ENCODE measurements around the gene IRF4. TPM values are rescaled to one million over a fixed set of nuclear protein-coding genes. Genes with fewer than 3 reads are reported as not detected.

The IRF4 gene
- total RNA-seq, 1 donor from 2014 or later, result 0.11 TPM

- Histone ChIP-seq H3K4me2 (no peak overlapping the region), H3K27me3 (no peaks in the 10 kb centered on the region), H3K36me3 (no peaks in the 10 kb centered on the region), H3F3A (ENCODE audit: low read depth) (no peaks in the 10 kb centered on the region), H3K4me3 (no peak overlapping the region), H3K9ac (no peak overlapping the region), H3K4me1 (peaks cover 8% of the 10 kb centered on the region), H3K9me3 (ENCODE audit: low read depth) (peaks cover 7% of the 10 kb centered on the region), H4K20me1 (ENCODE audit: low read depth) (no peaks in the 10 kb centered on the region), H3K79me2 (ENCODE audit: low read depth) (no peaks in the 10 kb centered on the region), H3K27ac (no peak overlapping the region), H2AFZ (replicated peaks) (no peak overlapping the region)
- Mint-ChIP-seq H3K4me3 (no peak overlapping the region), H3K36me3 (peaks cover 13% of the 10 kb centered on the region), H3K27me3 (ENCODE audit: insufficient read depth, low read depth) (peaks cover 5% of the 10 kb centered on the region), H3K9me3 (peaks cover 60% of the 10 kb centered on the region), H3K27ac (no peak overlapping the region), H3K4me1 (peaks cover 15% of the 10 kb centered on the region)
- DNase-seq (ENCODE audit: low spot score), result no peak
- TF ChIP-seq EZH2phosphoT487 (IDR thresholded peaks at IDR 0.05) (no peak), EZH2 (IDR thresholded peaks at IDR 0.05) (no peak), CTCF (IDR thresholded peaks at IDR 0.05) (no peak)
These were observed 39.1 kb upstream of the IRF4 start for GRCh38 chr6:352474-352873.

DNA sequence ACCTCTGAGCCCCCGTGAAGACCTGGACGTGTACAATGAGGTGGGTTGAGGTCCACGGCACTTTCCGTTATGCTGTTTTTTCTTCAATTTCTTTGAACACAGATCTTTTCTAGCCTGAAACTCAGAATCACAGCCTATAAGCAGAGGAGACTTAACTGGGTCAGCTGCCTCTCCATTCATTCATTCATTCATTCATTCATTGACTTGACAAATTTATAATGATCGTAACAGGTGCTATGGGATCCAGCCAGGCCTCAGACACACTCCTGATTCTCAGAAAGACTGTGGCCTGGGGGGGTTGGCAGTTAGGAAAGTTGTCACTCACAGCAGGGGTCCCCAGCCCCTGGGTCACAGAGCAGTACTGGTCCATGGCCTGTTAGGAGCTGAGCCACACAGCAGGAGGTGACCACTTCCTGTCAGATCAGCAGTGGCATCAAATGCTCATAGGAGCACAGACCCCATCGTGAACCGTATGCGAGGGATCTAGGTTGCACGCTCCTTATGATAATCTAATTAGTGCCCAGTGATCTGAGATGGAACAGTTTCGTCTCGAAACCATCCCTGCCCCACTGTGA lies 38.6 kb upstream of the IRF4 start:
- Histone ChIP-seq H3K9me3 (ENCODE audit: low read depth) (peaks cover 7% of the 10 kb centered on the region), H3K27ac (no peak overlapping the region), H3K36me3 (no peaks in the 10 kb centered on the region), H3K79me2 (ENCODE audit: low read depth) (no peaks in the 10 kb centered on the region), H3F3A (ENCODE audit: low read depth) (no peaks in the 10 kb centered on the region), H3K4me1 (peaks cover 8% of the 10 kb centered on the region), H4K20me1 (ENCODE audit: low read depth) (no peaks in the 10 kb centered on the region), H3K4me3 (no peak overlapping the region), H3K9ac (no peak overlapping the region), H2AFZ (replicated peaks) (no peak overlapping the region), H3K27me3 (no peaks in the 10 kb centered on the region), H3K4me2 (no peak overlapping the region)
- Mint-ChIP-seq H3K9me3 (peaks cover 59% of the 10 kb centered on the region), H3K4me1 (peaks cover 15% of the 10 kb centered on the region), H3K36me3 (peaks cover 13% of the 10 kb centered on the region), H3K4me3 (no peak overlapping the region), H3K27ac (no peak overlapping the region), H3K27me3 (ENCODE audit: insufficient read depth, low read depth) (peaks cover 7% of the 10 kb centered on the region)
- no peak for TF ChIP-seq EZH2phosphoT487 (IDR thresholded peaks at IDR 0.05)
- TF ChIP-seq CTCF (IDR thresholded peaks at IDR 0.05), result no peak
- no peak for TF ChIP-seq EZH2 (IDR thresholded peaks at IDR 0.05)
- no peak for DNase-seq (ENCODE audit: low spot score)

DNA sequence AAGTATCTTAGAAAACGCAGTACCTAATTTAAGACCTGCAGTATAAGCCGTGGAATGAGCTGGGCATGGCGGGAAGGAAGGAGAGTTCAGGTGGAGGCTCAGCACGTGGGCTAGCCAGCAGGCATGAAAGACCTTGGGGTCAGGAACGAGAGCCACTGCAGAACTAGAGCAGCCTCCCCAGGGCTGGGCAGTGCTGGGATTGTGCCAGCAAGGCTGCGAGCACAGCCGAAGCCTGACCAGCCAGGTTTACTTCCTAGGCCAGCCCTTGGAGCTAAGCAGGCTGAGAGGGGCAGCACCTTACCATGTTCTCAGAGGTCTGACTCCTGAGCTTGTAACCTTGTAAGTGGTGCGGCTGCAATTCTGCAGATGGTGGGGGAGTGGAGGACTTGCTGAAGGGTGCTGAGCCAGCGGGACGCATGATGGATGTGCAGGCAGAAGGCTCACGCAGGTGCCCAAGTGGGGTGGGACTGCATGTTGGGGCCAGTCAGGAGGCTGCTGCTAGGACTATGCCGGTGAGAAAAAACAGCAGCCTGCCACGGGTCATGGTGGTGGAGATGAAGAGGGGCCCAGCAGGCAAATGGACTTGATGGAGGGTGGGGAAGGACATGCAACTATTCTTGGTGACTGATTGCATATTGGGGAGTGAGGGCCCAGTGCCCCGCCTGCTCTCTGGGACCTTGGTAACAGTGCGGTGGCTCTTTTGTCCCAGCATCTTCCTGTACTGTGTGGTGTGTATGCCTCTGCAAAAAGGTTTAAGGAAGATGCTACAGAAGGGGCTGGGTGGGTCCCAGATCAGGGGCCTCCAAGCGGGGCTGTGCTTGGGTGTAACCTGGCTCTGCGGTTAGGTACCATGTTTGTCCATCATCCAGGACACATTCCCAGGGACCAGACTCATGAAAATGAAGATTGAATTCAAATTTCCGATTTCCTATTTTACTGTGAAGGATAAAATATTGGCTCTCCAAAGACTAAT lies 37.6 kb upstream of the IRF4 start:
- Histone ChIP-seq H3K4me1 (peaks cover 8% of the 10 kb centered on the region), H3K9ac (no peak overlapping the region), H2AFZ (replicated peaks) (no peak overlapping the region), H3K4me2 (no peak overlapping the region), H3K4me3 (no peak overlapping the region), H3K9me3 (ENCODE audit: low read depth) (peaks cover 7% of the 10 kb centered on the region), H4K20me1 (ENCODE audit: low read depth) (no peaks in the 10 kb centered on the region), H3K79me2 (ENCODE audit: low read depth) (no peaks in the 10 kb centered on the region), H3K36me3 (no peaks in the 10 kb centered on the region), H3F3A (ENCODE audit: low read depth) (no peaks in the 10 kb centered on the region), H3K27ac (no peak overlapping the region), H3K27me3 (no peaks in the 10 kb centered on the region)
- no peak for TF ChIP-seq EZH2 (IDR thresholded peaks at IDR 0.05)
- TF ChIP-seq EZH2phosphoT487 (IDR thresholded peaks at IDR 0.05), result no peak
- no peak for TF ChIP-seq CTCF (IDR thresholded peaks at IDR 0.05)
- Mint-ChIP-seq H3K27ac (no peak overlapping the region), H3K4me1 (peaks cover 15% of the 10 kb centered on the region), H3K27me3 (ENCODE audit: insufficient read depth, low read depth) (peaks cover 6% of the 10 kb centered on the region), H3K36me3 (peaks cover 8% of the 10 kb centered on the region), H3K9me3 (peaks cover 62% of the 10 kb centered on the region), H3K4me3 (no peak overlapping the region)
- DNase-seq (ENCODE audit: low spot score), result no peak
